CD4-positive, alpha-beta T cell treated with Interleukin-17A for 4 hours (primary cell): ENCODE measurements around the gene VAV2.

Source experiments
- DNase-seq: peaks from one replicate; pipeline ENCODE4 v3.0.0-alpha.2; 2020; ENCODE audit warnings: mixed read lengths

VAV2 gene

DNA sequence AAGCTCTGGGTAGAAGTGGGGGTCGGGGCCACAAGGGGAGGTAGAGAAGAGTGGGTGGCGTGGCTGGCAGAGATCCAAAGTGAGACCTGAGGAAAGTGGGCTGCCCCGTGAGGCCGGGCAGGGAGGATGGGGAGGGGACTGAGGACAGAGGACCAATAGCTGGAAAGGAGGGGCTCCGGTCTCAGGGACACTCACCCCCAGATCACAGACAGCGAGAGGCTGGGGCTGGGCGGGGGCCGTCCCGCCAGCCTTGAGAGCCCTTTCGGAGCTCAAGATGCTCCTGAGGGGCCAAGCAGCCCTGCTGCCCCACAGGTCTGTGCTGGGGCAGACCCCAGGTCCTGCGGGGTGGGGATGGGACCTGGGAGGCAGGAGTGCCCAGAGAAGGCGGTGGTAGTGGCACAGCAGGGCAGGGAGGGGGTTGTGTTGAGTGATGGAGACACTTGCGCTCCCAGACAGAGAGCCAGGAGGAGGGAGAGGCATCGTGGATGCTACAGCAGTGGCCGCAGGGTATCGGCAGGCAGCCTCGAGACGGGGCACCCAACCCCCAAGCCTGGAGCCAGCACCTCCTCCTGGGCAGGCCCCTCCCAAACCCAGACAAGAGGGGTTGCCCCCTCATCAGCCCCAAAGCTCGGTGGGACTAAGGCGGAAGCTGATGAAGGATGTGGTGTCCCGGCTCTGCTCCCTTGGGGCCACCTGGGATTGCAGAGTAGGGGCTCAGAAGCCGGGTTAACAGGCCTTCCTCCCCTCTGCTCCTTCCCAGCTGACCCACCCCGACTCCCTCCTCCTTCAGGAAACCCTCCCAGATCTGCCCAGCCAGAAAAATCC lies 257.3 kb downstream of the VAV2 start:
- no peak for DNase-seq

DNA sequence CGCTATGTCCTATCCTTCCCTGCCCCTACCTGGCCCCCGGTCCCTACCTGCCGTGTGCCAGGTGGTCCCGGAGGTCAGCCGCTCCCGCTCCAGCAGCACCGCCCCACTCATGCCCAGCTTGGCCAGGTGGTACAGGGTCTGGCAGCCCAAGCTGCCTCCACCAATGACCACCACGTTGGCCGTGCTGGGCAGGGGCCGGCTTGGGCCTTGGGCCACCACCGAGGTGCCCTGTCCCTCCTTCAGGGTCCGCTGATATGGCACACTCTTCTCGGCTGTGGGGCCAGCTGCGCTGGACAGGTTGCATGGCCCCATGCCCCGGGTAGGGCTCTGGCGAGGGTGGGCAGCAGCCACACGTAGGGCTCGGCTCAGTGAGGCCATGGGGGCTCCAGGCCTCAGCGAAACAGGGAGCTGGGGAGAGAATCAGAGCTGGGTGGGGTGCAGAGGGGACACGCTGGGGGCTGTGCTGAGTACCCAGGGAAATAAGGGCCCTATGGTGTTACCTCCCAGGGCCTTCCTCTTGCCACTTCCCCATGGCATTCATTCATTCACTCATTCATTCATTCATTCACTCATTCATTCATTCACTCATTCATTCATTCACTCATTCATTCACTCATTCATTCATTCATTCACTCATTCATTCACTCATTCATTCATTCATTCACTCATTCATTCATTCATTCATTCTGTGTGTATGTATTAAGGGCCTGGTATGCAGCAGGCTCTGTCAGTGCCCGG lies 258.2 kb downstream of the VAV2 start:
- no peak for DNase-seq

DNA sequence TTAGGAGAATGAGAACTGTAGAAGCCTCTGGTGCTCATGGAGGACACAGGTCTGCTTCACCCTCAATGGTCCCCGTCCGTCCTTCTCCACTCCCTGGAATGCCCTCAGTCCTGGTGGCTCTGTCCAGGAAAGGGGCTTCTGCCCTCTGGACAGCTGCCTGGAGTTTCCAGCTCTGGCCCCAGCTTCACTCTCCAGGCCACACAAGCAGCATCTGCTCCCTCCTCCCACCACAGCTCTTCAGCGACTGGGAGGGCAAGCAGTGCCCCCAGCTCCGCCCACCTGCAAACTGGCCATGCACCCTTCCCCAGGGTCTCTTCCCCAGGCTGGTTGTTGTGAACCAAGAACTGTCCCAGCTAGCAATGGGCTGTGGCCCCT lies 258.7 kb downstream of the VAV2 start:
- DNase-seq, result no peak

DNA sequence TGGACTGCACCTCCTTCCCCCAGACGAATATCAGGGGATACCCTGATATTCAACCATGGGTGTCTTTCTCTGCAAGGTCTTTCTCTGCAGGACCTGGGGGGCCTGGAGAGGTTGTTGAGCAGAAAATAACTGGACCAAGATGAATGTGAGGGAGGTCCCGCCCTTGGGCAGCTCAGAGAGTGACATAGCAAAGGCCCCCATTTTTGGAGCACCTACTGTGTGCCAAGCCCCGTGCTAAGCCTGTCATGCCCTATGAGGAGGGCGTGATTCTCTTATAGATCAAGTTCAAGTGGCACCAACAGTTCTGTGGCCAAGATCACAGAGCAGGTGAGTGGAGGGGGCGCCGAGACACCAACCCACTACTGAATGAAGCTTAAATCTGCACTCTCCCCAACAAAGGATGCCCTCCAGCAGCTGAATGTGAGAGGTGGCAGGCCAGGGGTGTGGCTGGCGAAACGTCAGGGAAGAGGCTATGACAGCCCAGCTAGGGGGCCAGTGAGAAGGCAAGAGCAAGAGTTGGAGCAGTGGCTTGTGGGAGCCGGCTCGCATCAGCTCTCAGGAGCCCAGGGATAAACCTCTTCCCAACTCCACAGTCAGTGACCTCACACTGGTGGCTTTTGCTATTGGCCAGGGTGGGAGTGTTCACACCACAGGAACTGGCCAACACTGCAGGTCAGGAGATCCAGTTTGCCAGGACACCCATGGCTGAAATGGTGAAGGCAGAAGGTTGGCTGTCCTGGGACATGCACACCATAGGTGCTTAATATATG lies 259.3 kb downstream of the VAV2 start:
- no peak for DNase-seq

DNA sequence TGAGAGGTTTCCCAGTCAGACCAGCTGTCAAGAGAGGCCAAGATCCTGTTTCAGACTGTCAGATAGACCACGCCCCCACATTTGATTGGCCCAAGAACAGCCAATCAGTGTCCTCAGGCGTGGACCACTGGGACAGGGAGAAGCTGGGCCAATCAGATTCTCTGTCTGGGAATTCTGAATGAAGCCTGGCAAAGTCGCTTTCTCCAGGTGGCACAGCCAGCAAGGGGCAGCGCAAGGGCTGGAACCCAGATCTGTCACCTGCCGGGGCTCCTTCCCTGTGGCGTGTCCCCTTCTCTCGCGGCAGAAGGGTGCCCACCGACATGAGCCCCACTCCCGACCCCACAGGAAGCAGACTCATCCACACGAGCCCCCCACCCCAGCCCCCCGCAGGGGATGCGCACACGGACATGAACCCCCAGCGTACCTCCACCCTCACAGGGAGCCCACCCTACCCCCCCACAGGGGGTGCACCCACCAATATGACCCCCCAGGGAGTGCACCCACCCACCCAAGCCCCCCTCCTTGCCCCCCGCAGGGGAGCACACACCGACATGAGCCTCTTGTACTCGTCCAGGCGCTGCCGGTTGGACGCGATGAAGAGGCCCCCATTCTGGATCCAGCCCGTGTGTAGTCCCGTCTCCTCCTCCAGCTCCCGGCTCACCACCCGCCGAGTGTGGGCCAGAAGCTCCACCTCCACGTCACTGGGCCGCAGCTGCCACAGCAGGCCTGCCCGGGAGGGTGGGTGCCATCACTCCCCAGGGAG lies 260.1 kb downstream of the VAV2 start:
- no peak for DNase-seq

DNA sequence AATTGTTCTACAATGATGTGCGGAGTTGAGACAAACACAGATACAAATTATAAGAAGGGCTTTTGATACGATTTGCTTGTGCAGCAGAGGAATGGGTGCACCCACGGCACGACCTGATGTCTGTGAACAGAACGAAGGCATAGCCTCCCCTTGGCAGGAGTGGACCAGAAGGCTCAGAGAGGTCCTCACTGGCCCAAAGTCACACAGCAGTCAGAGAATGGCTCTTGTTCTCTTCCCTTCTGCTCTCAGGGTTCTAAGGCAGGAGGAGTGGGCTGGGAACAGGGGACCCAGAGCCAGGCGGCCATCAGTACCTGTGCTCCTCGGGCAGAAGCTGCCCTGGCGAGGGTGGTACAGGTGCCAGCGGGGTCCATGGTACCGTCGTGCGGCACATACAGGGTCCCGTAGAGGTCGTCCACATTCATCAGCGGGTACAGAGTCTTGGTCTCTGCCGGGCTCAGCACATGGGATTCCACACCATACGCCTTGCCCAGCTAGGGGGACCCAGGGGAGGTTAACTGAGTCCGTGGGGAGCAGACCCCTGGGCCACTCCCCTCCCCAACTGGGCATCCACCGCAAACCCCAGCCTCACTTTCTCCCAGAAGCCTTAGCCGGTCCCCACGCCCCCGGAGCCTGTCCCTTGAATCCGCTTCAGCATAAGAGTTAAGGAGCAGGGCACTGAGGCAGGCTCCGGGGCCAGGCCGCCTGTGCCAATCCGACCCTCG lies 261.0 kb downstream of the VAV2 start:
- no peak for DNase-seq

DNA sequence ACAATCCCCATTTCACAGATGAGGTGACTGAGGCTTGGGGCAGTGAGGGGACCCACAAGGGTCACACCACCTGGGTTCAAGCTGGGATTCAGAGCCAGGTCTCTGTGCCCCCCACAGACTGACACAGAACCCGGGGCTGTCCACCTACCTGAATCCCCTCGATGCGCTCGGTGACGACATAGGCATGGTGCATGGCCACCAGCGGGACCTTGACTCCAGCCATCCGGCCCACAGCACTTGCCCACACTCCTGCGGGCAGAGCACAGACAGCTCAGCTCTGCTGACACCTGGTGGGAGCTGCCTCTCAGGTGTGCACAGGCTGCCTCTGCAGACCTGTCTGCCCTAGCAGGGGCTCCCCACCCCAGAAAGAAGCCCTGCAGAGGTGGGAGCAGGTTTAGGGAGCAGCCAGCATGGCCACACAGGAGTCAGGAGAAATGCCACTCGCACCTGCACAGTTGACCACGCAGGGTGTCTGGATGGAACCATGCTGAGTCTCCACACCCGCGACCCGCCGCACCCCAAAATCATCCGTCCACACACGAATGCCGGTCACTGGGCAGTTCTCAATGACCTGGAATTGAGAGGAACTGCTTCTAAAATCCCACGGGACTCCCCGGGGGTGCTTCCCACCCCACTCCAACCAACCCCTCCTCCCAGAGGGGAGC lies 262.4 kb downstream of the VAV2 start:
- DNase-seq, result no peak

DNA sequence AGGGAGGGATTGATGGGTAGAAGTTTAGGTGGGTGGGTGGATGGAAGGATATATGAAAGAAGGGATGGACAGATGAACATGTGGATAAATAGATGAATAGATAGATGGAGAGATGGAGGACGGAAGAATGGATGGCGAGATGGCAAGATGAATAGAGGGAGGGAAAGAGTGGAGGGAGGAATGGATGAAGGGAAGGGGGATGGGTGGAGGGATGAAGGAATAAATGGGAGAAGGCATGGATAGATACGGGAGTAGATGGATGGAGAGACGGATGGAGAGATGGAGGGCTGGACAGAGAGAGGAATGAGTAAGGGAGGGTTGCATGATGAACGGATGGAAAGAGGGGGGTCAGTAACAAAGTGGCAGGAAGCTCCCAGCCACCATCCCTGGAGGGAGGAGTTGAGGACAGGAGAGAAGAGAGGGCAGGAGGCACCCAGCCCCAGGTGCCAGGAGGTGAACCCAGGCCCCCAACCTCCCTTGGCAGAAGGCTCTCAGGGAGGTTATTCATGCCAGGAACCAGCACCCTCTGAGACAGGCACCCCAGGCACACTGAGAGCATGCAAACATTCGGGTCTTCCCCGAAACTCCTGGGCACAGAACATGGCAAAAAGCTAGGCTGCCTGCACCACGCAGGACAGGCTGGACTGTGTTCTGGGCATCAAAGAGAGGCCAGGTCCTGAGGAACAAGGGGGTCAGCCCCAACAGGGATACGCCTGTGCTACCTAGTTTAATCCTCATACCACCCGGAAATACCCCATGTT lies 263.1 kb downstream of the VAV2 start:
- no peak for DNase-seq

DNA sequence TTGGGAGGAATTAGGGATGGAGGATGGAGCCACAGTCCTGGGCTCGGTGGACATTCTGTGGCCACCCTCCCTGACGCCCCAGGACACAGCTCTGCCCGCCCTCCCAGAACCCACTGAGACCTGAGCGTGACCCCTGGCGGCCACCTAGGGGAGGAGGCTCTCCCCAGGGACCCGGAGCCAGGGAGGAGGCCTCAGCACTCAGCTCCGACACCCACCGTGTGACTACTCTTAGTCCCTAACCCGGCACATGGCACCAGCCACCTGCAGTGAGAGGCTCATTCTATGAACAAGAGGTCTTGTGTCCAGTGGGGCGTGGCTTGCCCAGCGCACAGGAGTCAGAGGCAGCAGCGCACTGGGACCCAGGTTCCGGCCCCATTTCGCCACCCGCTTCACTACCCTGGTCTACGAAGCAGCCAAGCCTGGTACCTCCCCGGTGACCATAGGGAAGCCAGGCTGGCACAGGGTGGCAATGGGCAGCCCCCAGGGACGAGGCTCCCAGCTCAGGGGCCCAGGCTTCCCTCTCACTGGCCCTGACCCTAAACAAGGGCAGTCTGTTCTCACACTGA lies 264.2 kb downstream of the VAV2 start:
- DNase-seq, result no peak

DNA sequence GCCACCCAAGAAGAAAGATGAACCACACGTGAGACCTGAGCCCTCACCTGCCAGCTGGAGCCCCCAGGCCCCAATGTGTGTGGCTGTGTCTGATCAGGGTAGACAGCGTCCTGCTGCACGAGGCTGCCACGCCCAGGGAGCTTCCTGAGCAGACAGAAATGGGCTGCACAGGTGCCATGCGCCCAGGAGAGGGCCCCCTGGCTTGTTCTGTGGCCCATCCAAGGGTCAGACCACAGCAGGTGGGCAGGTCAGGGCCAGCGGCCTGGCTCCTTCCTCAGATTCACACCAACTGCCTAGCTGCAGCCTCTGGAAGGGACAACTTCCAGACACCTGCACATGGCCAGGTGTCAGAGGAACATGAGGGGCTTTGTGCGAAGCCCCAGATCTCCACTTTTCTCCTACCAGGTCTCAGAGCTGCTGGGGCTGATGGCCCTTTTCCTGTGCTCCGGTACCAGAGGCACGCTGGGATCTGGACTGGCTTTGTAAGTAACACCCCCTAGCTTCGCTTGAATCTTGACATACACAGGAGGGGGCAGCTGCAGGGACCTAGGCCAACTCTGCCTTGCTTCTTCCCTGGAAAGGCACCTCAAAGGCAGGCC lies 264.7 kb downstream of the VAV2 start:
- DNase-seq, result no peak

DNA sequence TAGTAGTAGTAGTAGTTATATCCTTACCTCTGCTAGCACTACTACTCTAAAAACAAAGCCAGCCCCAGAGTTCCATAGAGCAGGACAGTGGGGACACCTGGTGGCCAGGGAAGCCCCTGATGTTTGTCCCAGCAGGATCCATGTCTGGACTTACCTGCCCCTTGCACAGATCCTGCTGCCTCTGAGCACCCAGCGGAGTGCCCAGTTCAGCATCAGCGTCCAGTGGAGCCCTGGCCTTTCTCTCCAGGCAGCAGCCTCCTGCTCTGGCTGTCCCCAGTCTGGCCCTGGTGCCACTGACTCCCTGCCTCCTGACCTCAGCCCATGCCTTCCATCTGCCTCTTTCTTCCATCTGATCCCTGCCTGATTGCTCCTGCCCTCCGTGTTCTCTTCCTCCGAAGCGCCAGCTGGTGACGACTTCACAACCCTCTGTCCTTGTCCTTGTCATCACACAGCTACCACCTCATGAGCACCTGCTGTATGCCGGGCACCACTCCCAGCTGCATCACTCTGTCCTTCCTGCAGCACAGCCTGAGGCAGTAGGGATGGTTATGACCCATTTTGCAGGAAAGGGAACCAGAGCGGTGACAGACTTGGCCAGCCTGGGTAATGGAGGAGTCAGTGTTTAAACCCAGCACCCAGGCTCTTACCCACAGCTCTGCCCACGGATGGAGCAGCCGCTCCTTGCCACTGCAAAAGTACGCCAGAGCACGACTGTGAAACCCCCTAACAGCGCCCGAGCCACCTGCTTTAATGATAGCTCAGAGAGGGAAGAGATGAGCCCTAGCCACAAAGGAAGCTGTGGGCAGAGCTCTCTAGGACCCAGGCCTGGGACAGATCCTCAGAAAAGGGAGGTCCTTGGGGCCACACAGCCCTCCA lies 265.5 kb downstream of the VAV2 start:
- DNase-seq, result peak; percentile 78

DNA sequence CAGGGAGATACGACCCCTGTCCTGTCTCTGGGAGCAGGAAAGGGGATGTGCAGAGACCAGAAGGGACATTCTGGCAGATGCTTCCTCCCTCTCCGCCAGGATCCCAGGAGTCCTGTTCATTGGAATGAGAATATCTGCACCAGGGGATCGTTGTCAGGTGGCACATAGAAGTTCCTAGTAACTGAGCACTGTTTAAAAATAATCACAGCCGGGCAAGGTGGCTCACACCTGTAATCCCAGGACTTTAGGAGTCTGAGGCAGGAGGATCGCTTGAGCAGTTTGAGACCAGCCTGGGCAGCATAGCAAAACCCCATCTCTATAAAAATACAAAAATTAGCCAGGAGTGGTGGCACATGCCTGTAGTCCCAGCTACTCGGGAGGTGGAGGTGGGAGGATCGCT lies 266.2 kb downstream of the VAV2 start:
- no peak for DNase-seq

DNA sequence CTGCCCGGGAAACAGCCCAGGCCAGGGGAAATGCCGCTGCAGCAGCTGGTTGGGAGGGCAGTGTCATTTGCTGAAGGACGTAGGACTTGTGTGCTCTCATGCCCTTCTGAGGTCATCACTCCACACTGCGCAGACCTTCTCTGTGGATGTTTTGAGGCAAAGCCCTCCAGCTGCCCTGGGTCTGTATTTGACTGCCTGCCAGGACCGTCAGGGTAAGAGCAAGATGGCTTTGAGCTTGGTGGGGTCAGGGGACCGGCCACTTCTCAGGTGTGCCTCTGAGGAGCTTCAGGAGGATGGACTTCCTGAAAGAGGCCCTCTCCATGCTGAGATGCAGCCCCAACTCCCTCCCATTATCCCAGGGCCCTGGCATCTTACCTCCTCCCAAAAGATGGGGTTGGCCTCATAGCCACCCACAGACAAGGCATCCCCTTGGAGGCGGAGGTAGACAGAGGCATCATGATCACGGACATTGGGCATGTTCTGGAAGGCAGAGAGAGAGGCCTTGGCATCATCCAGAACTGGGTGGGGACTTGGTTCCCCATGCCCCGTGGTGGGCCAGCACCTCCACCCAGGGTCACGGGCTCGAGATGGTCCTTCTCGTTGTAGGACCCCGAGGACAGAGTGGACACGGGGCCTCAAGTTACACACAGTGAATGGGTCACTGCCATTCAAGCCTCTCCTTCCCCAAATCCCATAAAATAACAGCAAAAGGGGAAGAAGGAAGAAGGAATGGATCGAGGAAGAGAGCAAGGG lies 273.4 kb downstream of the VAV2 start:
- DNase-seq, result no peak

DNA sequence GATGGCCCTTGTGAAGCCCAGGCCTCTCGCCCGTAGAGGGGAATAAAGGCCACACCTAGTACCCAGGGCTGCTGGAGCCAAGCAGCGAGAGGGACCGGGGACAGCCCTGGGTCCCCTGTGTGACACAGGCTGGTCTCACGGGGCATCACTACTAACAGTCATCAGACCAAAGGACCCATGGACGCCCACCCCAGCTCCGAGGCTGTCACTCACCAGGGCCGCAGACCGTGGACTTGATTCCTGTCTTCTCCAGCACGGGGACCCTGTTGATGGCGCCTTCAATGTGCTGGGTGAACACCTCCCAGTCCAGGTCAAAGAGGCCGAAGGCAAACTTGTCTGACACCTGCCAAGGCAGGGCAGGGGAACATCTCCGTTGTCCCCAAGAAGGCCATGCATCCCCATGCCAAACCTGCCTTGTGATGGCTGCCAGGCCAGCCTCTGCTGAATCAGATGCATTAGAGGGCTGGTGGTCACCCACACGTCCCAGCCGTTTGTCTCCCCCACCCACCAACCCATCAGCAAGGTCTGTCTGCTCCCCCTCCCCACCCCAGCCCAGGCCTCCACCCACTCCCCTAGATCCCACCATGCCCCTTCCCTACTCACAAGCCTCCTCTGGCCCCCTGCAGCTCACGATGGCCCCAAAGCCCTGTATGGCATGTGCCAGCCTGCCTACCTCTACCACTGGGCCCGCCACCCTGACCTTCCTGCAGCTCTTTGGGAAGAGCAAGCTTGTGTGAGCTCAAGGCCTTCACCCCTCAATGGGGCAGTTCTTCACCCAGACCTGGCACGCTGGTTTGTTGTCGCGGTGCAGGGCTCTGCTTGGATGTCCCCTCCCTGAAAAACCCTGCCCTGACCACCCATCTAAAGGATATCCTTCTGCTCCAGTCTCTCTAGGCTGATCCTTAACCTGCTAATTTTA lies 274.8 kb downstream of the VAV2 start:
- DNase-seq, result no peak

DNA sequence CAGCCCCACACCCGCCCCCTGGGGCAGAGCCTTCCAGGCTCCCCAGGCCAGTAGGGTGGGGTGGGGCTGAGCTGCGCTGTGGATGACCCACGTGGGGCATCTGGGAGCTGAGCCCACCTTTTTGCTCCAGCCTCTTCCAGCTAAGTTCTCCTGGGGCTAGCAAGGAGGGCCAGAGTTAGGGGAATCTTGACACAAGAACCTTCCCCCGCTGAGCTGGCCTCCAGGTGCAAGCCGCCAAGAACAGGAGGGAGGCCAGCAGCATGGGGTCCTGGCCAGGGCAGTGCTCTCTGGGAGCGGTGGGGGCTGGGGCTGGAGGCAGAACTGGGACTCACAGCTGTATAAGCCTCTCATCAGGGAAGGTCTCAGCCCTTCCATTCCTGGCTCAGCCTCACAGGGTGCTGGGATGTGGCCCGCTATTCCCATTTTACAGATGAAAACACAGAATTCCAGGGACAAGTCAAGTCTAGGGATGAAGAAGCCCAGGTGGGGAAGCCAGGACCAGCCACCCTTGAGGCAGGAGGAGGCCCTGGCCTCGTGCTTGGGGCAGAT lies 275.5 kb downstream of the VAV2 start:
- DNase-seq, result no peak

DNA sequence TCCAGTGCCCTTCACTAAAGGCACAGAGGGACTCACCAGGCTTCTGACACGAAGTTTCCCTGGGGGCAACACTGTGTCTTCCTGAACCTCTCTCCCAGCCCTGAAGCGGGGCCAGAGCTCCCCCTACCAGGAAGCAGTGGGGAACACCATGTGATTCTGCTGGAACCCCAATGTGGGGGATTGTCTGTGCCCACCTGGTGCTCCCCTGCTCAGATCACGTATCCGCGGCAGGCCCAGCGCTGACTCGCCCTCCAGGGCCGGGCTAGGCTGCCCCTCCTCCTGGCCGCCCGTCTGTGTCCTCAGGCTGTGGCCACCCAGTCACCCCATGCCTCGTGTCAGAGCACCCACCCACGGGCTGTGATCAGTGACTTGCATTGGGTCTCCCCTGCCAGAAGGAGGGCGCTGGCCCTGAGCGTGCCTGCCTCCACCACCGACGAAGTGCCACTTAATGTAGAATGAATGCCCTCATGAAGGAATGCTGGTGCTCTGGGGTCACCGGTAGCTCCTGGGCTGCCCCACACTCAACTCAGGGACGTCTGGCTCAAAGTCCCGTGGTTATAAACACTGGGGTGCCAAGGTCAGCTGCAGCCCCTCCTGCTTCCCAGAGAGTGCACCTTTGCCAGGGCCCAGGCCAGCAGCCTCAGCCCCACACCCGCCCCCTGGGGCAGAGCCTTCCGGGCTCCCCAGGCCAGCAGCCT lies 276.1 kb downstream of the VAV2 start:
- DNase-seq, result peak; percentile 73
